Left forelimb (tissue), 1 donor: Measurements from ENCODE around the gene ANKRD11.
"Not testable (repeated sequence)": the region's sequence is repeated elsewhere in the genome, so short reads cannot be mapped to it uniquely, and the experiment has no call there.

ENCODE experiments used
- DNase-seq: peaks from one replicate; pipeline ENCODE4 v3.0.0-alpha.2; 2018; ENCODE audit warnings: low spot score

The ANKRD11 gene

DNA sequence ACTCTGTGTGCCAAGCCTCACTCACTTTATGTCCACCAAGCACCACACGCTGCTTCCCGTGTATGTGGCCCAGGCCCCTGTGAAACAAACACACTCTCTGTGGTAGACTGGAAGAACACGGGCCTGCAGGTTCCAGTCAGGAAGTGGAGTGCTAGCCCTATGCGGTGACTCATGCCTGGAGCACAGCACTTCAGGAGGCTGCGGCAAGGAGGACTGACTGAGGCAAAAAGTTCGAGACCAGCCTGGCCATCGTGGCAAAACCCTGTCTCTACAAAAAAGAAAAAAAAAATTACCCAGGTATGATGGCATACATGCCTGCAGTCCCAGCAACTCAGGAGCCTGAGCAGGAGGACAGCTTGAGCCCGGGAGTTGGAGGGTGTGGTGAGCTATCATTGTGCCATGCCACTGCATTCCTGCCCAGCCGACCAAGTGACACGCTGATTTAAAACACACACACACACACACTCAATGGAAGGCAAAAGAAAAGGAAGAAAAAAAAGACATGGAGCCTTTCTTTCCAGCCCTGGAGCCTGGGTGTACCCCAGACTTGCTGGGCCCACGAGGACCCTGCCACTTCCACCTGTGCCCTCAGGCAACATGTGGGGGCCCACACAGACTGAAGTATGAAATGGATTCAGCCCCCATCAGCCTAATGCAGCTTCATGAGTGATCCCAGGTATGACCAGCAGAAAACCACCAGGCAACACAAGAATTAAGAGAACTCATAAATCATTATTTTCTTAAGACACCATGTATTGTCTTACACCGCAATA, 126.6 kb downstream of the ANKRD11 start:
- no peak for DNase-seq

DNA sequence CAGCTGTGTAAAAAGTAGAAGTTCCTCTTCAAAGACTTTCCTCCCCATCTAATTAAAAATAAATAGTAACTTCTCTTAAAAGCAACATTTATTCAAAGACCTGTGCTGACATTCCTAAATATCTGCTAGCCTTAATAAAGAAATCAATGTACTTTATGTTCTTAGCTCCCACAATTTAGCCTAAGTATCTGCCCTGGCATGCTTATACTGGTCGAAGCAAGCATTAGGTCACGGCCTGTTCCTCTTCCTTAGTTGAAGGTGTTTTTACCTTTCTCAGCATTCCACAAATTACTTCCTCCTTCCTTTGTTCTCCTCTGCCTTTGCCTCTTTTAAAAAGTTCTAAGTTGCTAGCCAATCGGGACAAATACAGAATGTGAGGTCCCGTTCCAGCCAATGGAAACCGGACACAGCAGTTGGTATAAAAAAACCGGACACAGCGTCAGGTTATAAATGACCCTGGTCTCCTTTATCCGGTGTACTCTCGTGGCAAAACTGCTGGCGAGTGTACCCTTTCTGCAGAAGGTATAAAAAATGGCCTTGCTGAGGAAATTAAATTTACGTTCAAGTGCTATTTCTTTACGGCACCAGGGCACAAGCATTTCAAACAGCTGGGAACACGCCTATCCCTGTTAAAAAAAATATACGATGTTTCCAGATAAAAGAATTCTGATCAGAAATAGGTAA, 127.7 kb downstream of the ANKRD11 start:
- not testable (repeated sequence) for DNase-seq

GRCh38 chr16:89361751-89362539, 128.4 kb downstream of the ANKRD11 start:
- no peak for DNase-seq

- DNase-seq: no peak
These were observed 129.5 kb downstream of the ANKRD11 start for GRCh38 chr16:89360760-89361435.

- peak; percentile 69 for DNase-seq
These were observed 130.9 kb downstream of the ANKRD11 start for GRCh38 chr16:89359264-89360147.

DNA sequence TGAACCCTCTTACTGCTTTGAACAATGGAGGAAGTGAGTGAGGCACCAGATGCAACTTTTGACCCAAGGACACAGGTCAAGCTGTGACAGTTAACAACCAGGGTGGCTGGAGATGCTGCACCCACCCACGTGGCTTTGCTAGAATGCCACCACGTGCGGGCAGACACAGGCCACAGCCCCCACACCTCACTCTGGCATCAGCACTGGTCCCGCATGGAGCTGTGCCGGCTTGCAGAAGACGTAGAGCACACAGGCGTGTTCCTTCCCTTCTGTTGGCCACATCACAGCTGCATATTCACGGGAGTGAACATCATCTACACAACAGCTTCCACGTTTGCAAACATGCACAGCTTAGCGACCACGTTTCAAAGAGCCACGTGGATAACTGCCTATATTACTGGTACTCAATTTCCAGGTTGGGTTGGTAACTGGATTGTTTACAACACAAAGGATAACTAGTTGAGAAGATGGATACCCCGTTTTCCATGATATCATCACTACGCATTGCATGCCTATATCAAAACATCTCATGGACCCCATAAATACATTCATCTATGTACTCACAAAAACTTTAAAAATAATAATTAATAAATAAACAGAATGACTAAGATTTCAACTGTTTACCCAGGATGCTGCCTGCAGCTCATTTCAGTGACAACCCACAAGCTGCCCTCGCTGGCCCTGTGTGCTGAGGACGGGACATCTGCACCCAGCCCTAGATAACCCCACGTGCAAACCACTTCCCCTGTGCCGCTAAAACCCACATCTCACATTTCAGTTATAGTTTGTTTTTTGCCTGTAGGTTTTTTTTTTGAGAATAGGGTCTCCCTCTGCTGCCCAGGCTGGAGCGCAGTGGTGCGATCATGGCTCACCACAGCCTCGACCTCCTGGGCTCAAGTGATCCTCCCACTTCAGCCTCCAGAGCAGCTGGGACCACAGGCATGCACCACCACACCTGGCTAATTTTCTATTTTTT, 132.0 kb downstream of the ANKRD11 start:
- DNase-seq: peak; percentile 41

- peak; percentile 71 for DNase-seq
These were observed 133.1 kb downstream of the ANKRD11 start for GRCh38 chr16:89357055-89357816.

- DNase-seq: no peak
These were observed 134.7 kb downstream of the ANKRD11 start for GRCh38 chr16:89355686-89356085.

GRCh38 chr16:89355007-89355406, 135.4 kb downstream of the ANKRD11 start:
- DNase-seq: peak; percentile 51

DNA sequence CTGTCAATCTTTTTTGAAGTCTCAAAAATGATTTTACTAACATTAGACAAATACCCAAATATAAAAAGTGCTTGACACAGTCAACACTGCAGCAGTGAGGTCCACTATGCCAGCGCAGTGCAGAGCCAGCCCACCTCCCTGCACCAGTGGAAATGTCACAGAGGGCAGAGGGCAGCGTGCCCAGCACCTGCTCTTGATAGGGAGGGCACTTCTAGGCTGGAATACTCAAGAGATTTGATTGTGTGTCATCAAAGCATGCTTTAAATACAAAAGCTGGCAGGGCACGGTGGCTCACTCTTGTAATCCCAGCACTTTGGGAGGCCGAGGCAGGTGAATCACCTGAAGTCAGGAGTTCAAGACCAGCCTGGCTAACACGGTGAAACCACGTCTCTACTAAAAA, 136.0 kb downstream of the ANKRD11 start:
- DNase-seq: no peak

DNA sequence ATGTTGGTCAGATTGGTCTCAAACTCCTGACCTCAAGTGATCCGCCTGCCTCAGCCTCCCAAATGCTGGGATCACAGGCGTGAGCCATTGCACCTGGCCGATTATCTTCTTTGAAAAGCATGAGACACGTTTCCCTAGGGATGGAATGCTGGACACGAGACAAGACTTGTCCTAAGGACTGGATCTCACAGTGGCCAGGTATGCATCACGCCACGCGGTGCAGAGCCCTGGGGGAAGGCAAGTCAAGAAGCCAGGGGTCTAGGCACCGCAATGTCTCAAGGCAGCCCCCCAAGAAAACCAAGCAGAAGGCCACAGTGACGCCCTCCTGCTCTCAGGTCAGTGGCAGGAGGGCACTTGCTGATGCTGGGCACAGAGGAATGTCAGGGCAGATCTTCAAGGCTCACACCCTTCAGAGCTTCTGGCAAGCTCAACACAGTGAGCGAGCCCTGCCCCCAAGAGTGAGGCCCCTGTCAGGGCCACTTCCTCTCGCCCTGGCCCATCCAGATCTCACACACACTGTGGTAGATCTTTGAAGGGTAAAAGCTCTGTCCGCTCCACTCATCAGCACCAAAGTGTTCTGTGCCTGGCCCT, 138.2 kb downstream of the ANKRD11 start:
- DNase-seq: no peak

DNA sequence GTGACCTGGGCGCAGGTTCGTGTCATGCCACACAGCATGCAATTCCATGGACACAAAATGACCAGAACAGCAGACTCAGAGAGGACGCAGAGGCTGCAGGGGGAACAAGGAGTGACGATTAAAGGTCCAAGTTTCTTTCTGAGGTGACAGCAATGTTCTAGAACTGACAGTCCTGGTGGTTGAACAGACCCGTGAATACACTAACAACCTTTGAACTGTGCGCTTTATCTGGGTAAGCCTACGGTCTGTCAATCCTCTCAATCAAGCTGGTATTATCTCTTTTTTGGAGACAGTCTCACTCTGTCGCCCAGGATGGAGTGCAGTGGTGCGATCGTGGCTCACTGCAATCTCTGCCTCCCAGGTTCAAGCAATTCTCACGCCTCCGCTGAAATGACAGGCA, 138.7 kb downstream of the ANKRD11 start:
- no peak for DNase-seq

GRCh38 chr16:89350701-89351380, 139.5 kb downstream of the ANKRD11 start:
- DNase-seq: no peak

DNA sequence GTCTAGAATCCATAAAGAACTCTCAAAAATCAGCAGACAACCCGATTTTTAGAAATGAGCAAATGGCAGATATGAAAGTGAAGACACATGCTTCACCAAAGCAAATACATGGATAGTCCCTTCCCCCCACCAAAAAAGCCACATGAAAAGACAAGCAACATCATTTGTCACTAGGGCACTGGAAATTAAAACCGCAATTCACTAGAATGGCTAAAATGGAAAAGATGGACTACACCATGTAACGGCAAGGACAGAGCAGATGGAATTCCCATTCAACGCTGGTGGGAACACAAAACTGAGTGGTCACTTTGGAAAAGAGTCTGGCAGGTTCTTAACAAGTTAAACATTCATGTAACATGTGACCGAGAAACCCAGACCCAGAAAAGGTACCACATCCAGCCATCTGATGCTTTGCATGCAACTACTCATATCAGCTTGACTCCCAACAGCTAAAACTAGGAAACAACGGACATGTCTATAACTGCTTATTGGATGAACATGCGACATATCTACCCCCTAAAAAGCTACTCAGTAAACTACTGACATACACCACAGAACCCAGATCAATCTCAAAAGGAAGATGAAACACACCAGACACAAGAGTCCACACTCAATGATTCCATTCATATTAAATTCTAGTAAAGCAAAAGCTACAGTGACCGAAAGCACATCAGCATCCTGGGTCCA, 140.3 kb downstream of the ANKRD11 start:
- DNase-seq: no peak

GRCh38 chr16:89347807-89348206, 142.6 kb downstream of the ANKRD11 start:
- no peak for DNase-seq

DNA sequence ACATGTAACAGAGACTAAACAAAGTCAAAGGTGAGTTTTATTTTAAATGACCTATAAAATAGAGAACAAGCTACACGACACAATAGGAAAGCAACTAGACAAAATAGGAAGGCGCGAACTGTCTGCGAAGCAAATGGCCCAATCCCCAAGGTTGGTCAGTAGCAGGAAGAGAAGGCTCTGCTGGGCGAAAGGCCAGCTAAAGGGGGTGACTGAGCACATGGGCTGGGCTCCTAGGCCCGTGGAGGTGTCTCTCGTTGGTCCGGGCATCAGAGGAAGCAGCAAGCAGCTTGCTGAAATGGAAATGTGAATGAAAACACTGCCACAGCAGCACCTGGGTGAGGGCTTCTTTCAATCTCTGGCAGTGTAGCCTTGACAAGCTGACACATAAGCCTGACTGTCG, 143.5 kb downstream of the ANKRD11 start:
- no peak for DNase-seq

GRCh38 chr16:89345642-89346150, 144.7 kb downstream of the ANKRD11 start:
- DNase-seq: peak; percentile 45
